GM10248 (cell line): ENCODE results near the gene POLR3GL.

Experiments
- CTCF ChIA-PET: fragments of 300-600 bp; sonication (Branson Sonifier 250); formaldehyde crosslinking; extraction: SDS; loops from one replicate; lab custom pipeline; 2021; ENCODE audit warnings: antibody characterized with exemption; lab: Yijun Ruan, JAX
- POLR2A ChIA-PET: fragments of 350-650 bp; sonication (Branson Sonifier 250); formaldehyde crosslinking; extraction: SDS; loops from one replicate; lab custom pipeline; 2020; ENCODE audit warnings: antibody characterized with exemption; lab: Yijun Ruan, JAX
- DNase-seq: peaks from one replicate; pipeline ENCODE4 v3.0.0; 2012; ENCODE audit errors: extremely low spot score
- TF ChIP-seq, protein P1 (sequence below): IDR thresholded peaks from 2 replicates; pipeline ENCODE4 v1.5.1; 2012; ENCODE audit warnings: mild to moderate bottlenecking, low read depth; ENCODE audit errors: extremely low read depth, missing control alignments, control extremely low read depth

Gene POLR3GL

DNA sequence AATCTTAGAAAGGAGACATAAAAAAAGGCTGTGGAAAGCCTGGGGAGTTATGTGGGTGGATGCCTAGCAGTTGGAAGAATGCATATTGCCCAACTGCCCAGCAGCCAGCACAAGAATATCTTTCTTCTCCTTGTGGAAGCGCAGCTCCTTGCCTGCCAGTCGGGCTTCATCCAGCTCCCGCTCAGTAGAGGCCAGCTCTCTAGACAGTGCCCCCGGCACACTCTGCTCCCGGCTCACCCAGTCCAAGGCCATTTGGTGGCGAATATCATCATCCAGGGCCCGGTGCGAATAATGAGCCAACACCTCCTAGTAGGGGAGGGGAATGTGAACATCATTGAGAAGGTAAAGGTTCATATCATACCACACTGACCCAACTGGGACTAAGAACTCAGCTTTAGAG, 28.2 kb upstream of the POLR3GL start:
- CTCF ChIA-PET = interaction anchor here (1.2 to 3.1 kb wide), 4 partner anchors 8 to 42 kb away, joined by 3 to 14 read pairs (median 4); partner anchors contain the start of gene RBM8A
- TF ChIP-seq, protein P1, sequence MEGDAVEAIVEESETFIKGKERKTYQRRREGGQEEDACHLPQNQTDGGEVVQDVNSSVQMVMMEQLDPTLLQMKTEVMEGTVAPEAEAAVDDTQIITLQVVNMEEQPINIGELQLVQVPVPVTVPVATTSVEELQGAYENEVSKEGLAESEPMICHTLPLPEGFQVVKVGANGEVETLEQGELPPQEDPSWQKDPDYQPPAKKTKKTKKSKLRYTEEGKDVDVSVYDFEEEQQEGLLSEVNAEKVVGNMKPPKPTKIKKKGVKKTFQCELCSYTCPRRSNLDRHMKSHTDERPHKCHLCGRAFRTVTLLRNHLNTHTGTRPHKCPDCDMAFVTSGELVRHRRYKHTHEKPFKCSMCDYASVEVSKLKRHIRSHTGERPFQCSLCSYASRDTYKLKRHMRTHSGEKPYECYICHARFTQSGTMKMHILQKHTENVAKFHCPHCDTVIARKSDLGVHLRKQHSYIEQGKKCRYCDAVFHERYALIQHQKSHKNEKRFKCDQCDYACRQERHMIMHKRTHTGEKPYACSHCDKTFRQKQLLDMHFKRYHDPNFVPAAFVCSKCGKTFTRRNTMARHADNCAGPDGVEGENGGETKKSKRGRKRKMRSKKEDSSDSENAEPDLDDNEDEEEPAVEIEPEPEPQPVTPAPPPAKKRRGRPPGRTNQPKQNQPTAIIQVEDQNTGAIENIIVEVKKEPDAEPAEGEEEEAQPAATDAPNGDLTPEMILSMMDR = no peak
- POLR2A ChIA-PET = interaction anchor here (0.9 kb wide), 1 partner anchor 9 kb away, joined by 3 read pairs; the partner anchor contains the start of gene RBM8A
- no peak for DNase-seq

DNA sequence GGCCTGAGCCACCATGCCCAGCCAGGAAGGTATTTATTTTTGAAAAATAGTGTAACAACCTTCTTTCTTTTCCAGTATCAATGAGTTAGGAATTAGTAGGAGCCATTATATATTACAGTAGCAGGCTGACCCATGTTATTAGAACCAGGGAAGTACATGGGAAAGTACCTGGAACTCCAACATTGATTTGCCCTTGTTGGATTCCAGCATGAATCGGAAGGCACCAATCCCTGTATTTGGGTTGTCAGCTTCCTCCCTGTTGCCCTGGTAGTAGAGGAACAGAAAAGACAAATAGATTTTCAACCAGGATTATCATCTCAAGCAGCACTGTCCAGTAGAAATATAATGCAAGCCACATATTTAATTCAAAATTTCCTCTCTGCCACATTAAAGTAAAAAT, 27.1 kb upstream of the POLR3GL start:
- DNase-seq = no peak
- TF ChIP-seq, protein P1 = no peak
- ChIA-PET POLR2A (no interaction called here), CTCF (interaction anchor here (1.6 to 3.1 kb wide), 2 partner anchors 10 to 41 kb away, joined by 4 to 14 read pairs; partner anchors contain the start of gene RBM8A)

DNA sequence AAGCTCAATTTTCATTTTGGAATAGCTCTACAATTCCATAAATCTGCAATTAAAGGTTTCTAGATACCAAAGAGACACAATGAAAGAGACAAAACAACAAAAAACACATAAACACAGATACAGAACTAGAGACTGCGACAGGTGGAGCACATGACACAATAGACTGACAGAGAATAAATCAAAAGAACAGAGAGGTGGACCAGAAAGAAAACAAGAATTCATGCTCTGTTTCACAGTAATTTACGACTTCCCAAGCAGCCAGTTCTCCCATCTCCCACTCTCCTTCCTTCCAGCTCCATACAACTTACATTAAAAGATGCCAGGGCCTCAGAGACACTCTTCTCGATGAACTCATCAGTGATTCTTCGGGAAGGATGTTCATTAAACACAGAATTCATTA, 22.1 kb upstream of the POLR3GL start:
- ChIA-PET CTCF (interaction anchor here (1.2 to 2.5 kb wide), 2 partner anchors 16 to 34 kb away, joined by 3 to 7 read pairs; no protein-coding TSS in a partner anchor), POLR2A (interaction anchor here (1.5 kb wide), 1 partner anchor 16 kb away, joined by 4 read pairs; the partner anchor contains the start of gene LIX1L)
- no peak for DNase-seq
- TF ChIP-seq, protein P1 = no peak

DNA sequence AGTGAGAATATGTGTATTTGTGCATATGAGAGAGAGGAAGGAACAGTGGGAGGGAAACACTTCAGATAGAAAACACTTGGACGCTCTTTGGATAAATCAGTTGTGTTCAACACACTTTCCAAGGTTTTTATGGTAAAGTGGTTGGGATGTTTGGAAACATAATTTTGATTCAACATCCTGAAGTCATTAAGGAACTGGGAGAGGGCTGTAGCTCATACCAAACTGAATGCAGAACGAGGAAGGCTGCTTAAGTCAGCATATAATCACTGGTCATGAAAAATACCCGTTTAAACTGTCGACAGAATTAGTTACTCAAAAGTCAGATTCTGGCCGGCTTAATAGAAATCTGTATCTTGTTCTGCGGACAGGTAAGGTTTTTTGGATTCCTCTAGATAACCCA, 21.6 kb upstream of the POLR3GL start:
- POLR2A ChIA-PET = interaction anchor here (1.5 kb wide), 1 partner anchor 15 kb away, joined by 4 read pairs; the partner anchor contains the start of gene LIX1L
- TF ChIP-seq, protein P1 = no peak
- DNase-seq = no peak
- CTCF ChIA-PET = interaction anchor here (1.2 to 2.5 kb wide), 2 partner anchors 16 to 34 kb away, joined by 3 to 7 read pairs; no protein-coding TSS in a partner anchor

DNA sequence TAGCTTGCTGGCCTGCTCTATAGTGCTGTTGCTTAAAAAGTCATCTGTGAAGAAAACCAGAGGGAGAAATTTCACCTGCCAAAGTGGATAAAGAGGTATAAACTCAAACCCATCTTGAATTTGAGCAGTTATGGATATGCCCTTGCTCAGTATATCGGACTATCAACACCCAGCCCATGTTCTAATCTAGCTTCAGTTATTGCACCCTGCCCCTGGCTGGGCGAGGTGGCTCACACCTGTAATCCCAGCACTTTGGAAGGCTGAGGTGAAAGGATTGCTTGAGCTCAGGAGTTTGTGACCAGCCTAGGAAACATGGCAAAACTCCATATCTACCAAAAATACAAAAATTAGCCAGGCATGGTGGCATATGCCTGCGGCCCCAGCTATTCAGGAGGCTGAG, 20.0 kb upstream of the POLR3GL start:
- TF ChIP-seq, protein P1 = no peak
- POLR2A ChIA-PET = no interaction called here
- CTCF ChIA-PET = interaction anchor here (1.3 to 2.1 kb wide), 4 partner anchors 8 to 53 kb away, joined by 3 to 9 read pairs (median 6); no protein-coding TSS in a partner anchor
- DNase-seq = no peak

DNA sequence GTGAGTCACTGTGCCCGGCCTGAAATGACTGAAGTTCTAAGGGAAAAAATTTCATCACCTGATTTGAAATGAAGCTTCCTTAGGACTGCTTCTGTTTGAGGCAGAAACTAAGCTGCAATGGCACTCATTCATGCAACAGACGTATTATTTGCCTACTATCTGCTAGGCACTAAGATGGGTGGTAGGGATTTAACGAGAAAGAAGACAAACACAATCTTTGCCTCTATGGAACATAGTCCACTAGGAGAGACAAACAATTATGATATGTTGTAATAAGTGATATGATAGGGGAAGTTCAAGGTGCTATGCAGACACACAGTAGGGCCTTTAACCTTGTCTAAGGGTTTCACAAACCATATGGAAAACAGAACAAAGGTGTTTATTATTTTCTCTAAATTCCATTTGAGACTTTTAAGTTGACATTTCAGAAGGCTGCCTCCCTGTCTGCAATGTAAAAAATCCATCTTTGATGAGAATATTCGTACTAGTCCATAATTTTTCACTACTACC, 18.0 kb upstream of the POLR3GL start:
- ChIA-PET CTCF (interaction anchor here (1.2 kb wide), 1 partner anchor 19 kb away, joined by 4 read pairs; the partner anchor contains the start of gene RBM8A), POLR2A (no interaction called here)
- no peak for DNase-seq
- TF ChIP-seq, protein P1 = no peak
